Keratinocyte (primary cell): ENCODE results near the gene ACAD11.

Experiments used
- CTCF ChIP-seq, 3 experiments: IDR thresholded peaks in 1 of 3; conservative IDR thresholded peaks in 1 of 3; optimal IDR thresholded peaks in 1 of 3; 2 replicates in 2 of 3; 3 replicates in 1 of 3; pipeline versions ENCODE3 to v1.5.1; 2011; ENCODE audit warnings: low read length in 3 of 3, mild to moderate bottlenecking in 3 of 3, moderate library complexity in 2 of 3, control low read depth in 1 of 3, inconsistent platforms in 1 of 3; ENCODE audit not compliant: insufficient read depth in 2 of 3; ENCODE audit errors: extremely low read depth in 1 of 3
- EZH2 ChIP-seq: IDR thresholded peaks from one replicate; pipeline ENCODE4 v1.6.1; 2012; ENCODE audit warnings: inconsistent platforms, mild to moderate bottlenecking, low read length, moderate library complexity

GRCh38 chr3:132654190-132654589 is 5.4 kb downstream of the ACAD11 start:
- TF ChIP-seq CTCF (optimal IDR thresholded peaks at IDR 0.05 in 1 of 3, IDR thresholded peaks at IDR 0.05 in 1 of 3, conservative IDR thresholded peaks at IDR 0.05 in 1 of 3; ENCODE audit: extremely low read depth in 1 of 3, insufficient read depth in 2 of 3, low read length in 3 of 3) (no peak), EZH2 (no peak)
